Measurements from ENCODE around the gene SNRNP40. TPM values are rescaled to one million over a fixed set of nuclear protein-coding genes. Genes with fewer than 3 reads are reported as not detected.
"Not testable (repeated sequence)": the region's sequence is repeated elsewhere in the genome, so short reads cannot be mapped to it uniquely, and the experiment has no call there.

The SNRNP40 gene
- polyA plus RNA-seq, 3 donors: 25.6 to 56.4 (median 50.9) TPM

DNA sequence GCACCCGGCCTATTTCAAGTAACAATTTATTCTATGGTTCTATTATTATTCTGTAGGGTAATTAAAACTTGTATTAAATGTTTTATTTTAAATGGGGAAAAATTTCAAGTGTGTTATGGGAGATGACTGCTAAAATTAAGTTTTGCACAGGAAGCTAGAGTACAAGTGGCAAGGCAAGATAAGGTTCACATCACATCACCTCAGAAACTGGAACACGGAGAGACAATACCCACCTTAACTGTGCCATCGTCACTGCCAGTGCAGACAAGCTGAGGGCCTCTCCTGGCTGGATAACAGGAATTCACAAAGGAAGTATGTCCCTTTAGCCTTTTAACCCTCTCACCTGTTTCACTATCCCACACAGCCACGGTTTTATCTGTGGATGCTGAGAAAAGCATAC, 7.6 kb downstream of the SNRNP40 start:
- H3K4me1 ChIP-seq (ENCODE audit: control insufficient read depth in 1 of 2, insufficient read depth in 2 of 2, low read length in 2 of 2): no peaks in the 10 kb centered on the region
- no peak overlapping the region for H2AFZ ChIP-seq (ENCODE audit: insufficient read depth, low read depth, low read length, poor library complexity, severe bottlenecking)
- H3K36me3 ChIP-seq (replicated peaks in 1 of 2; ENCODE audit: control insufficient read depth in 1 of 2, insufficient read depth in 2 of 2, low read length in 2 of 2): peaks cover 72 to 92% of the 10 kb centered on the region in 2 donors
- Mint-ChIP-seq H3K9me3 (no peaks in the 10 kb centered on the region), H3K4me1 (no peaks in the 10 kb centered on the region), H3K27me3 (ENCODE audit: low read depth in 3 of 3) (no peaks in the 10 kb centered on the region), H3K27ac (no peak overlapping the region), H3K36me3 (peaks cover 75 to 91% of the 10 kb centered on the region in 2 donors), H3K4me3 (no peak overlapping the region)
- H3K27ac ChIP-seq (ENCODE audit: low read depth in 1 of 2, low read length in 2 of 2): no peak overlapping the region
- intact Hi-C loops (cut with micrococcal nuclease): no loop called here
- no peaks in the 10 kb centered on the region for H3K27me3 ChIP-seq (ENCODE audit: control insufficient read depth in 2 of 2, insufficient read depth in 2 of 2, low read length in 2 of 2)
- no peaks in the 10 kb centered on the region for H3K9me3 ChIP-seq (replicated peaks in 1 of 2; ENCODE audit: control insufficient read depth in 1 of 2, insufficient read depth in 1 of 2, low read length in 2 of 2)
- TF ChIP-seq, protein P1, sequence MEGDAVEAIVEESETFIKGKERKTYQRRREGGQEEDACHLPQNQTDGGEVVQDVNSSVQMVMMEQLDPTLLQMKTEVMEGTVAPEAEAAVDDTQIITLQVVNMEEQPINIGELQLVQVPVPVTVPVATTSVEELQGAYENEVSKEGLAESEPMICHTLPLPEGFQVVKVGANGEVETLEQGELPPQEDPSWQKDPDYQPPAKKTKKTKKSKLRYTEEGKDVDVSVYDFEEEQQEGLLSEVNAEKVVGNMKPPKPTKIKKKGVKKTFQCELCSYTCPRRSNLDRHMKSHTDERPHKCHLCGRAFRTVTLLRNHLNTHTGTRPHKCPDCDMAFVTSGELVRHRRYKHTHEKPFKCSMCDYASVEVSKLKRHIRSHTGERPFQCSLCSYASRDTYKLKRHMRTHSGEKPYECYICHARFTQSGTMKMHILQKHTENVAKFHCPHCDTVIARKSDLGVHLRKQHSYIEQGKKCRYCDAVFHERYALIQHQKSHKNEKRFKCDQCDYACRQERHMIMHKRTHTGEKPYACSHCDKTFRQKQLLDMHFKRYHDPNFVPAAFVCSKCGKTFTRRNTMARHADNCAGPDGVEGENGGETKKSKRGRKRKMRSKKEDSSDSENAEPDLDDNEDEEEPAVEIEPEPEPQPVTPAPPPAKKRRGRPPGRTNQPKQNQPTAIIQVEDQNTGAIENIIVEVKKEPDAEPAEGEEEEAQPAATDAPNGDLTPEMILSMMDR (IDR thresholded peaks at IDR 0.05): no peak
- WGBS (ENCODE audit: insufficient coverage): no CpG with 5 or more reads among the region's 4 CpGs
- no peaks in the 10 kb centered on the region for H4K20me1 ChIP-seq (ENCODE audit: insufficient read depth, low read length)
- no peak overlapping the region for H3K9ac ChIP-seq (ENCODE audit: insufficient read depth, low read length, poor library complexity, severe bottlenecking)
- H3K4me2 ChIP-seq (replicated peaks; ENCODE audit: extremely low read depth, low read length, poor library complexity, severe bottlenecking): no peak overlapping the region
- H3K79me2 ChIP-seq (ENCODE audit: insufficient read depth, low read length): peaks cover 8% of the 10 kb centered on the region
- DNase-seq: no peak
- H3K4me3 ChIP-seq (replicated peaks in 1 of 3; ENCODE audit: low read depth in 2 of 3, low read length in 3 of 3): no peak overlapping the region

DNA sequence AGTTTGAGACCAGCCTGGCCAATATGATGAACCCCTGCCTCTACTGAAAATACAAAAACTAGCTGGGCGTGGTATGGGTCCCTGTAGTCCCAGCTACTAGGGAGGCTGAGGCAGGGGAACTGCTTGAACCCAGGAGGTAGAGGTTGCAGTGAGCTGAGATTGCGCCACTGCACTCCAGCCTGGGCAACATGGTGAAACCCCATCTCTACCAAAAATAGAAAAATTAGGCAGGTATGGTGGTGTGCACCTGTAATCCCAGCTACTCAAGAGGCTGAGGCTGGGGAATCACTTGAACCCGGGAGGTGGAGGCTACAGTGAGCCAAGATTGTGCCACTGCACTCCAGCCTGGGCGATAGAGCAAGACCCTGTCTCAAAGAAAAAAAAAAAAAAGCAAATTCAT, 8.8 kb downstream of the SNRNP40 start:
- H2AFZ ChIP-seq (ENCODE audit: insufficient read depth, low read depth, low read length, poor library complexity, severe bottlenecking); H4K20me1 ChIP-seq (ENCODE audit: insufficient read depth, low read length); H3K4me1 Mint-ChIP-seq; H3K4me3 Mint-ChIP-seq; H3K4me1 ChIP-seq (ENCODE audit: control insufficient read depth in 1 of 2, insufficient read depth in 2 of 2, low read length in 2 of 2); H3K27me3 ChIP-seq (ENCODE audit: control insufficient read depth in 2 of 2, insufficient read depth in 2 of 2, low read length in 2 of 2); DNase-seq; H3K9me3 ChIP-seq (replicated peaks in 1 of 2; ENCODE audit: control insufficient read depth in 1 of 2, insufficient read depth in 1 of 2, low read length in 2 of 2); H3K4me2 ChIP-seq (replicated peaks; ENCODE audit: extremely low read depth, low read length, poor library complexity, severe bottlenecking); H3K9ac ChIP-seq (ENCODE audit: insufficient read depth, low read length, poor library complexity, severe bottlenecking); H3K79me2 ChIP-seq (ENCODE audit: insufficient read depth, low read length); H3K9me3 Mint-ChIP-seq; H3K27me3 Mint-ChIP-seq (ENCODE audit: low read depth in 3 of 3); intact Hi-C loops (cut with micrococcal nuclease); H3K27ac ChIP-seq (ENCODE audit: low read depth in 1 of 2, low read length in 2 of 2); H3K4me3 ChIP-seq (replicated peaks in 1 of 3; ENCODE audit: low read depth in 2 of 3, low read length in 3 of 3): not testable (repeated sequence)
- peaks cover 68 to 95% of the 10 kb centered on the region in 2 donors for H3K36me3 ChIP-seq (replicated peaks in 1 of 2; ENCODE audit: control insufficient read depth in 1 of 2, insufficient read depth in 2 of 2, low read length in 2 of 2)
- WGBS (ENCODE audit: insufficient coverage): 60% methylated on average over 1 of the region's 4 CpGs
- Mint-ChIP-seq H3K27ac (peak overlapping the region in 1 of 7 donors; percentile 6), H3K36me3 (peaks cover 77 to 94% of the 10 kb centered on the region in 2 donors)

DNA sequence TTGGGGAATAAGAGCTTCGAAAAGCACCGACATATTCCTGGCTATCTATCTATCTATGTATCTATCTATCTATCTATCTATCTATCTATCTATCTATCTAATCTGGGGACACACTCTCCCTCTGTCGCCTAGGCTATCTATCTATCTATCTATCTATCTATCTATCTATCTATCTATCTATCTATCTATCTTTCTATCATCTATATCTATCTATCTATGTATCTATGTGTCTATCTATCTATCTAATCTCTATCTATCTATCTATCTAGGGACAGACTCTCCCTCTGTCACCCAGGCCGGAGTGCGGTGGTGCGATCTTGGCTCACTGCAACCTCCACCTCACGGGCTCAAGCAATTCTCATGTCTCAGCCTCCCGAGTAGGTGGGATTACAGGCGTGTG, 14.2 kb downstream of the SNRNP40 start:
- H3K9me3 Mint-ChIP-seq; intact Hi-C loops (cut with micrococcal nuclease); H3K27ac ChIP-seq (ENCODE audit: low read depth in 1 of 2, low read length in 2 of 2); H3K27me3 Mint-ChIP-seq (ENCODE audit: low read depth in 3 of 3); H3K4me1 Mint-ChIP-seq; H3K4me3 Mint-ChIP-seq; H3K4me1 ChIP-seq (ENCODE audit: control insufficient read depth in 1 of 2, insufficient read depth in 2 of 2, low read length in 2 of 2); H4K20me1 ChIP-seq (ENCODE audit: insufficient read depth, low read length); DNase-seq; H2AFZ ChIP-seq (ENCODE audit: insufficient read depth, low read depth, low read length, poor library complexity, severe bottlenecking); H3K9ac ChIP-seq (ENCODE audit: insufficient read depth, low read length, poor library complexity, severe bottlenecking); H3K4me2 ChIP-seq (replicated peaks; ENCODE audit: extremely low read depth, low read length, poor library complexity, severe bottlenecking); H3K27me3 ChIP-seq (ENCODE audit: control insufficient read depth in 2 of 2, insufficient read depth in 2 of 2, low read length in 2 of 2); H3K9me3 ChIP-seq (replicated peaks in 1 of 2; ENCODE audit: control insufficient read depth in 1 of 2, insufficient read depth in 1 of 2, low read length in 2 of 2); H3K79me2 ChIP-seq (ENCODE audit: insufficient read depth, low read length); H3K4me3 ChIP-seq (replicated peaks in 1 of 3; ENCODE audit: low read depth in 2 of 3, low read length in 3 of 3): not testable (repeated sequence)
- WGBS (ENCODE audit: insufficient coverage): no CpG with 5 or more reads among the region's 9 CpGs
- peaks cover 77 to 89% of the 10 kb centered on the region in 2 donors for H3K36me3 Mint-ChIP-seq
- peak overlapping the region in 1 of 7 donors; percentile 57 for H3K27ac Mint-ChIP-seq
- peaks cover 66 to 100% of the 10 kb centered on the region in 2 donors for H3K36me3 ChIP-seq (replicated peaks in 1 of 2; ENCODE audit: control insufficient read depth in 1 of 2, insufficient read depth in 2 of 2, low read length in 2 of 2)
